ENCODE measurements around the gene ANKRD13A.

DNA sequence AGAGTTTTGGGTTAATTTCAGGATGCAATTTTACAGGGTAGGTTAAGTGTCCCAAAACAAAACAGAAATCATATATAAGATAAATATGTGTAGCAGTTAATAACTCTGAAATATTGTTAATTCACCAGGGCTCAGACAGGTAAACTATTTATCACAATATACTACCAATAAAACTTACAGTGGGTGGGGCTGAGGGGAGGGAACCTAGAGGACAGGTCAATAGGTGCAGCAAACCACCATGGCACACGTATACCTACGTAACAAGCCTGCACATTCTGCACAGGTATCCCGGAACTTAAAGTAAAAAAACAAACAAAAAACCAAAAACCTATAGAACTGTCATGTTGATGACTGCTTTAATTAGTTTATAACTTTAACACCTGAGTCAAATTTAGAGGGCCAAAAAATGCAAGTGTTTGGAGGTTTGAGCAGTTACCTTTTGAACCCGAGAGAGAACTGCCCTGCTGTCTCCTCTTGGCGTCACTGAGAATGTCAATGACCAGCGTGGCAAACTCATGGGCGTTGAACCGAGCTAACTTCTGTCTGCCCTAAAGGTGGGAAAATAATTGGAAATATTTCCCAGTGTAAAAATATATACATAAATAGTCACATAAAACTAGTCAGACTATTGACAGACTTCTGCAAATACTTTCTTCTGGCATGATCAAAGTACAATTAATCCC, 39.7 kb upstream of the ANKRD13A start:
- no peak for TF ChIP-seq NFRKB (IDR thresholded peaks at IDR 0.05)
- no peak for TF ChIP-seq CTBP1 (IDR thresholded peaks at IDR 0.05; ENCODE audit: borderline replicate concordance)
- no peak for TF ChIP-seq SP1 (IDR thresholded peaks at IDR 0.05)
- TF ChIP-seq FOXA1 (IDR thresholded peaks at IDR 0.05) = no peak
- TF ChIP-seq ARNT (IDR thresholded peaks at IDR 0.05) = no peak
- no peak for TF ChIP-seq TARDBP (IDR thresholded peaks at IDR 0.05)
- no peak for TF ChIP-seq FOXK2 (IDR thresholded peaks at IDR 0.05)
- TF ChIP-seq ELF4 (IDR thresholded peaks at IDR 0.05) = no peak
- TF ChIP-seq, protein P1, sequence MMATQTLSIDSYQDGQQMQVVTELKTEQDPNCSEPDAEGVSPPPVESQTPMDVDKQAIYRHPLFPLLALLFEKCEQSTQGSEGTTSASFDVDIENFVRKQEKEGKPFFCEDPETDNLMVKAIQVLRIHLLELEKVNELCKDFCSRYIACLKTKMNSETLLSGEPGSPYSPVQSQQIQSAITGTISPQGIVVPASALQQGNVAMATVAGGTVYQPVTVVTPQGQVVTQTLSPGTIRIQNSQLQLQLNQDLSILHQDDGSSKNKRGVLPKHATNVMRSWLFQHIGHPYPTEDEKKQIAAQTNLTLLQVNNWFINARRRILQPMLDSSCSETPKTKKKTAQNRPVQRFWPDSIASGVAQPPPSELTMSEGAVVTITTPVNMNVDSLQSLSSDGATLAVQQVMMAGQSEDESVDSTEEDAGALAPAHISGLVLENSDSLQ (IDR thresholded peaks at IDR 0.05) = no peak
- no peak for TF ChIP-seq BHLHE40 (IDR thresholded peaks at IDR 0.05; ENCODE audit: borderline replicate concordance)

Measured in HEK293T (cell line).